ENCODE data around the gene SEC14L2.

The SEC14L2 gene

DNA sequence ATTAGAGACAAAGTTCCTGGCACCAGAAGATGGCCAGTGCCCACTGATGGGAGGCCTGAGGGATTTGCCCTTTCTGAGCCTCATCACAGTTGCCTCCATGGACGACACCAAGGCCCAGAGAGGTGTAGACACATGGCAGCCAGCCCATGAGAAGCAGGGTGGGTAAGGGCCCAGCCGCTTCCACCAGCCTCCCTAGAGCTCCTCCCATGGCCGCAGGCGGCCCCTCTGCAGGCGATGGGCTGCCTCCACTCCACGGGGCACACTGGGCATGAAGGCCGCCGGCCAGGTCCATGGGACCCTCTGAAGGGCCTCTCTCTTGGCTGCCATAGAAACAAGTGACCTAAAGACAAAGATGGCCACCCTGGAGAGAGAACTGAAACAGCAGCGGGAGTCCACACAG lies 25.5 kb upstream of the SEC14L2 start:
- Histone ChIP-seq H3K4me3 (replicated peaks; ENCODE audit: low read depth, low read length) (no peak overlapping the region), H3K27me3 (replicated peaks; ENCODE audit: control insufficient read depth, insufficient read depth, low read length) (no peaks in the 10 kb centered on the region), H3K36me3 (ENCODE audit: control insufficient read depth, insufficient read depth, low read length) (no peaks in the 10 kb centered on the region; the same call in 1 of the 2 replicates)
- TF ChIP-seq, protein P1, sequence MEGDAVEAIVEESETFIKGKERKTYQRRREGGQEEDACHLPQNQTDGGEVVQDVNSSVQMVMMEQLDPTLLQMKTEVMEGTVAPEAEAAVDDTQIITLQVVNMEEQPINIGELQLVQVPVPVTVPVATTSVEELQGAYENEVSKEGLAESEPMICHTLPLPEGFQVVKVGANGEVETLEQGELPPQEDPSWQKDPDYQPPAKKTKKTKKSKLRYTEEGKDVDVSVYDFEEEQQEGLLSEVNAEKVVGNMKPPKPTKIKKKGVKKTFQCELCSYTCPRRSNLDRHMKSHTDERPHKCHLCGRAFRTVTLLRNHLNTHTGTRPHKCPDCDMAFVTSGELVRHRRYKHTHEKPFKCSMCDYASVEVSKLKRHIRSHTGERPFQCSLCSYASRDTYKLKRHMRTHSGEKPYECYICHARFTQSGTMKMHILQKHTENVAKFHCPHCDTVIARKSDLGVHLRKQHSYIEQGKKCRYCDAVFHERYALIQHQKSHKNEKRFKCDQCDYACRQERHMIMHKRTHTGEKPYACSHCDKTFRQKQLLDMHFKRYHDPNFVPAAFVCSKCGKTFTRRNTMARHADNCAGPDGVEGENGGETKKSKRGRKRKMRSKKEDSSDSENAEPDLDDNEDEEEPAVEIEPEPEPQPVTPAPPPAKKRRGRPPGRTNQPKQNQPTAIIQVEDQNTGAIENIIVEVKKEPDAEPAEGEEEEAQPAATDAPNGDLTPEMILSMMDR (IDR thresholded peaks at IDR 0.05; ENCODE audit: insufficient read depth, low read length, poor library complexity, severe bottlenecking), result no peak
- no peak for DNase-seq (ENCODE audit: extremely low read depth, insufficient read length)

DNA sequence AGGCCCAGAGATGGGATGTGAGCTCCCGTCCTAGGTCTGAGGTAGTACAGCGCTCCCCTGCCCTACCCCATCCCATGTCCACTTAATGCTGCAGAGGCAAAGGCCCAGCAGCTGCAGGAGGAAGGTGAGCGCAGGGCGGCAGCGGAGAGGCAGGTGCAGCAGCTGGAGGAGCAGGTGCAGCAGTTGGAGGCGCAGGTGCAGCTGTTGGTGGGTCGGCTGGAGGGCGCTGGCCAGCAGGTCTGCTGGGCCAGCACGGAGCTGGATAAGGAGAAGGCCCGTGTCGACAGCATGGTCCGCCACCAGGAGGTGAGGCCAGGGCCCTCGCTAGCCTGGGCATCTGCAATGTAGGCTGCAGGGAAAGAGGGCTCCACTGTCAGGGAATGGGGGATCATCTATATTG lies 24.8 kb upstream of the SEC14L2 start:
- TF ChIP-seq, protein P1 (IDR thresholded peaks at IDR 0.05; ENCODE audit: insufficient read depth, low read length, poor library complexity, severe bottlenecking), result no peak
- Histone ChIP-seq H3K4me3 (replicated peaks; ENCODE audit: low read depth, low read length) (no peak overlapping the region), H3K36me3 (ENCODE audit: control insufficient read depth, insufficient read depth, low read length) (no peaks in the 10 kb centered on the region; the same call in 1 of the 2 replicates), H3K27me3 (replicated peaks; ENCODE audit: control insufficient read depth, insufficient read depth, low read length) (no peaks in the 10 kb centered on the region)
- no peak for DNase-seq (ENCODE audit: extremely low read depth, insufficient read length)

DNA sequence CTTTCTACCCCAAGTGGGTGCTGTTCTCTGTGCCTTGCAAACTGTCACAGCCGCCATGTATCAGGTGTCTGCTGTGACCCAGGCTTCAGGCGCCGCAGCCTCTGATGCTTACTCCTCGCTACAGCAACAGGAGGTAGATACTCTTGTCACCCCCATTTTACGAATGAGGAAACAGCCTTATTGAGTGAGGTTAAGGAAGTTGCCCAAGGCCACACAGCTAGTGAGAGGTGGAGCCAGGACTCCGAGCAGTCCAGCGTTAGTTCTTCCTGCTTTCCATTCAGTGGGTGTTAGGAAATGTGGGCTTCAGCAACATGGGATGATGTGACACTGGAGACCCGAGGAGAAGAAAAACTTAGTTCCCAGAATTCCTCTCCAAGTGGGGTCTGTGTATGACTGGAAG lies 23.9 kb upstream of the SEC14L2 start:
- no peaks in the 10 kb centered on the region for H3K27me3 ChIP-seq (replicated peaks; ENCODE audit: control insufficient read depth, insufficient read depth, low read length)
- H3K4me3 ChIP-seq (replicated peaks; ENCODE audit: low read depth, low read length), result no peak overlapping the region
- no peaks in the 10 kb centered on the region; the same call in none of the 2 replicates for H3K36me3 ChIP-seq (ENCODE audit: control insufficient read depth, insufficient read depth, low read length)
- TF ChIP-seq, protein P1 (IDR thresholded peaks at IDR 0.05; ENCODE audit: insufficient read depth, low read length, poor library complexity, severe bottlenecking), result no peak
- DNase-seq (ENCODE audit: extremely low read depth, insufficient read length), result no peak

DNA sequence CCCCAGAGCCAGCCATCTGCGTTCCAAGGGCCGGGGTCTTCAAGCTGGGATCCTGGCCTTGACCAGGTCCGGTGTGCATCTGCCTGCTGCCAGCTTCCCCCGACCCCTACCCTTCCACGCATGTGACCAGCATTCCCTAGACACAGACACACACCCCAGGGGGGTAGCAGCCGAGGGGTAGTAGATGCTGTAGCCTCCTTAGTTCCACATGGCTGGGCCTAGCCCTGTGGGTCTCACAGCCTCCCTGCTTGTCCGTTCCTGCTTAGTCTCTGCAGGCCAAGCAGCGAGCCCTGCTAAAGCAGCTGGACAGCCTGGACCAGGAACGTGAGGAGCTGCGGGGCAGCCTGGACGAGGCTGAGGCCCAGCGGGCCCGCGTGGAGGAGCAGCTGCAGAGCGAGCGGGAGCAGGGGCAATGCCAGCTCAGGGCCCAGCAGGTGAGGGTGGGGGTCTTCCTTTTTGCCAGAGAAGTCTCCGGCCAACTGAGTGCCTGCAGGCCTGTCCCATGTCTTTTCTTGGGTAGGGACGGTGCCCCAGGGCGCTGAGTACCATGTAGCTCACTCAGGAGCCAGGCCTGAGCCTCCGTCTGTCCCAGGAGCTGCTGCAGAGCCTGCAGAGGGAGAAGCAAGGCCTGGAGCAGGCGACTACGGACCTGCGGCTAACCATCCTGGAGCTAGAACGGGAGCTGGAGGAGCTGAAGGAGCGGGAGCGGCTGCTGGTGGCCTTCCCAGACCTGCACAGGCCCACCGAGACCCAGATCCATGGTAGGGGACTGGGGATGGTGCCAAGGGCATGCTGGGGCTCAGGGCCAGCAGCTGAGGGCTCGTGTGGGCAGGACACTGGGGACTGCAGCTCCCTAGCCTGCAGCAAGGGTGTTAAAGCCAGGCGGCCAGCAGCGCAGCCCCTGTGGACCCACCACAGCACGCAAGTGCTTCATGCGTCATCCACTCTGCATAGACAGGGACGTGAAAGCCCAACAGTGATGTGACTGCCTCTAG lies 23.2 kb upstream of the SEC14L2 start:
- Histone ChIP-seq H3K36me3 (ENCODE audit: control insufficient read depth, insufficient read depth, low read length) (no peaks in the 10 kb centered on the region; the same call in none of the 2 replicates), H3K27me3 (replicated peaks; ENCODE audit: control insufficient read depth, insufficient read depth, low read length) (no peaks in the 10 kb centered on the region), H3K4me3 (replicated peaks; ENCODE audit: low read depth, low read length) (no peak overlapping the region)
- TF ChIP-seq, protein P1 (IDR thresholded peaks at IDR 0.05; ENCODE audit: insufficient read depth, low read length, poor library complexity, severe bottlenecking), result no peak
- no peak for DNase-seq (ENCODE audit: extremely low read depth, insufficient read length)

DNA sequence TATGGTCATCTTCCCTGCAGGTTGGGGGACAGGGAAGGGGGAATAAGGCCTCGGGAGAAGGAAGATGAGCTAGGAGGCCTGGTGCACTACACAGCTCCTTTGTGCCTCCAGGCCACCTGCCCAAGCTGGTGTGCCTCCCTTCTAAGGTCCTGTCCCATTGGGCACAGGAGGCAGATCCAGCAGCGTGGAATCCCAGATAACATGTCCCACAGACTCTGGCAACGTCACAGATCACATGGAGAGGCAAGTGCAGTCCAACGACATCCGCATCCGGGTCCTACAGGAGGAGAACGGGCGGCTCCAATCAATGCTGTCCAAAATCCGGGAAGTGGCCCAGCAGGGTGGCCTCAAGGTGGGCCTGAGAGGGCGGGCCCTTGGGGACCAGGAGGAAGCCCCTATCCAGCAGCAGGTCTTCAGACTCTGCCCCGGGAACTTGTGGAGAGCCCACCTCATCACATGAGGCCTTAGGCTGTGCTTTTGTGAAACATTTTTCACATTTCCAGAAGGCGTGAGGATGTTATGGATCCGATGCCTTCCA lies 21.4 kb upstream of the SEC14L2 start:
- Histone ChIP-seq H3K27me3 (replicated peaks; ENCODE audit: control insufficient read depth, insufficient read depth, low read length) (no peaks in the 10 kb centered on the region), H3K36me3 (ENCODE audit: control insufficient read depth, insufficient read depth, low read length) (no peaks in the 10 kb centered on the region; the same call in none of the 2 replicates), H3K4me3 (replicated peaks; ENCODE audit: low read depth, low read length) (no peak overlapping the region)
- TF ChIP-seq, protein P1 (IDR thresholded peaks at IDR 0.05; ENCODE audit: insufficient read depth, low read length, poor library complexity, severe bottlenecking), result no peak
- no peak for DNase-seq (ENCODE audit: extremely low read depth, insufficient read length)

Measured in GM06990 (cell line).